GM12878 (cell line): Measurements from ENCODE around the gene WWC2. TPM values are rescaled to one million over a fixed set of nuclear protein-coding genes. Genes with fewer than 3 reads are reported as not detected.

Source experiments
- ATAC-seq: fragments of 200-7000 bp; cut with Tn5 transposase; 3 replicates; pipeline ENCODE4 v1.9.1; 2020; ENCODE audit warnings: mild to moderate bottlenecking, moderate library complexity
- BruUV-seq: library from RNA; stranded (reverse); fragments of 400-500 nt; replicated peaks from 2 replicates; lab custom pipeline; 2021; lab: Mats Ljungman, UMichigan
- CTCF ChIA-PET: fragments of 300-600 bp; sonication (Branson Sonifier 250); formaldehyde crosslinking; extraction: SDS; loops from one replicate; lab custom pipeline; 2021; ENCODE audit warnings: inconsistent platforms; lab: Yijun Ruan, JAX
- POLR2A ChIA-PET: fragments of 350-600 bp; formaldehyde crosslinking; extraction: SDS; loops from one replicate; lab custom pipeline; 2021; ENCODE audit warnings: inconsistent platforms; lab: Charles Lee
- RAD21 ChIA-PET: fragments of 300-600 bp; sonication (Branson Sonifier 250); formaldehyde crosslinking; loops from one replicate; lab custom pipeline; 2023; ENCODE audit warnings: antibody characterized with exemption; ENCODE audit not compliant: unreplicated experiment; lab: Charles Lee
- SMC1A ChIA-PET: fragments of 300-600 bp; sonication (Branson Sonifier 250); formaldehyde crosslinking; loops from one replicate; lab custom pipeline; 2023; ENCODE audit not compliant: unreplicated experiment, uncharacterized antibody; lab: Charles Lee
- DNase-seq: peaks from one replicate; pipeline ENCODE4 v3.0.0-alpha.2; 2011; ENCODE audit warnings: low read depth, low spot score
- FAIRE-seq: peaks from 3 replicates; lab custom pipeline; 2011; peaks lifted over from hg19 to GRCh38; lab: Jason Lieb, UNC
- H2AFZ ChIP-seq: 2 replicates; pipeline ENCODE4 v1.6.0; 2011; ENCODE audit warnings: low read depth, low read length, control low read depth; ENCODE audit not compliant: control insufficient read depth
- H3K27ac ChIP-seq: 2 replicates; pipeline ENCODE4 v1.5.1; 2011; ENCODE audit warnings: control low read depth; ENCODE audit not compliant: control insufficient read depth, insufficient read depth
- H3K27me3 ChIP-seq, 2 experiments: replicated peaks in 1 of 2; 2 replicates each; pipeline versions ENCODE4 v1.6.0 to v1.6.1; 2011; ENCODE audit warnings: low read length in 1 of 2; ENCODE audit not compliant: control insufficient read depth in 2 of 2, insufficient read depth in 2 of 2
- H3K36me3 ChIP-seq, 2 experiments: 2 replicates each; pipeline ENCODE4 v1.5.1; 2011; ENCODE audit warnings: low read length in 1 of 2; ENCODE audit not compliant: control insufficient read depth in 2 of 2, insufficient read depth in 2 of 2
- H3K4me1 ChIP-seq: 2 replicates; pipeline ENCODE4 v1.6.1; 2011; ENCODE audit warnings: mild to moderate bottlenecking, low read length, moderate library complexity, mixed read lengths; ENCODE audit not compliant: control insufficient read depth, insufficient read depth
- H3K4me2 ChIP-seq: 2 replicates; pipeline ENCODE4 v1.6.0; 2011; ENCODE audit warnings: control low read depth; ENCODE audit not compliant: control insufficient read depth, insufficient read depth
- H3K4me3 ChIP-seq: fragments of 200-600 bp; sonication (generic); 2 replicates; pipeline ENCODE4 v1.5.1; 2016
- H3K79me2 ChIP-seq: 2 replicates; pipeline ENCODE4 v1.6.0; 2011; ENCODE audit warnings: low read length; ENCODE audit not compliant: control insufficient read depth, insufficient read depth
- H3K9ac ChIP-seq: 2 replicates; pipeline ENCODE4 v1.8.0; 2011; ENCODE audit warnings: low read length, control low read depth, mixed read lengths; ENCODE audit not compliant: control insufficient read depth, insufficient read depth
- H3K9me3 ChIP-seq: replicated peaks from 3 replicates; pipeline ENCODE4 v1.5.1; 2011; ENCODE audit warnings: mild to moderate bottlenecking, low read length; ENCODE audit not compliant: control insufficient read depth, insufficient read depth
- H4K20me1 ChIP-seq: 2 replicates; pipeline ENCODE4 v1.6.0; 2011; ENCODE audit not compliant: control insufficient read depth, insufficient read depth
- BCL3 ChIP-seq: IDR thresholded peaks from 2 replicates; pipeline ENCODE4 v1.6.1; 2011; ENCODE audit warnings: borderline replicate concordance, low read depth, mild to moderate bottlenecking, moderate library complexity, low read length; ENCODE audit not compliant: insufficient read depth, poor library complexity, severe bottlenecking
- BHLHE40 ChIP-seq, 2 experiments: fragments of 450-650 bp in 1 of 2; IDR thresholded peaks; 2 replicates each; pipeline ENCODE4 v1.6.1; 2011 to 2017; ENCODE audit warnings: low read depth in 2 of 2, borderline replicate concordance in 1 of 2, improper control_type of control experiment in 1 of 2, low read length in 1 of 2, mild to moderate bottlenecking in 1 of 2
- EGR1 ChIP-seq, 2 experiments: IDR thresholded peaks; 1 replicate in 1 of 2; 2 replicates in 1 of 2; pipeline ENCODE4 v1.6.1; 2011 to 2012; ENCODE audit warnings: low read depth in 2 of 2, low read length in 2 of 2, borderline replicate concordance in 1 of 2, mild to moderate bottlenecking in 1 of 2, moderate library complexity in 1 of 2
- ELK1 ChIP-seq: IDR thresholded peaks from 2 replicates; pipeline ENCODE4 v1.6.1; 2012; ENCODE audit warnings: low read depth, low read length, improper control_type of control experiment
- FOXK2 ChIP-seq: fragments of 450-650 bp; IDR thresholded peaks from 2 replicates; pipeline ENCODE4 v1.6.1; 2017; ENCODE audit warnings: mild to moderate bottlenecking, moderate library complexity
- FOXM1 ChIP-seq: IDR thresholded peaks from 2 replicates; pipeline ENCODE4 v1.6.1; 2012; ENCODE audit warnings: low read depth, mild to moderate bottlenecking, inconsistent platforms, low read length, moderate library complexity
- IKZF1 ChIP-seq: fragments of 450-650 bp; conservative IDR thresholded peaks from 2 replicates; pipeline ENCODE4 v1.6.1; 2017; ENCODE audit warnings: antibody characterized with exemption, mild to moderate bottlenecking
- IKZF2 ChIP-seq, 2 experiments: fragments of 450-650 bp; IDR thresholded peaks; 2 replicates each; pipeline ENCODE4 v1.6.1; 2017; ENCODE audit warnings: mild to moderate bottlenecking in 2 of 2, moderate library complexity in 2 of 2
- MEF2B ChIP-seq: fragments of 450-650 bp; IDR thresholded peaks from 2 replicates; pipeline ENCODE4 v1.6.1; 2018; ENCODE audit warnings: mild to moderate bottlenecking, moderate library complexity; ENCODE audit not compliant: partially characterized antibody, poor library complexity, severe bottlenecking
- MYC ChIP-seq: IDR thresholded peaks from 2 replicates; pipeline ENCODE4 v1.6.1; 2011; ENCODE audit warnings: mild to moderate bottlenecking, low read length, moderate library complexity, inconsistent platforms; ENCODE audit not compliant: insufficient read depth, insufficient replicate concordance, insufficient read length, severe bottlenecking
- NR2C2 ChIP-seq: IDR thresholded peaks from 2 replicates; pipeline ENCODE4 v1.6.1; 2011; ENCODE audit warnings: borderline replicate concordance, low read depth; ENCODE audit not compliant: control insufficient read depth, insufficient read length
- POU2F2 ChIP-seq: IDR thresholded peaks from 3 replicates; pipeline ENCODE4 v1.6.1; 2011; ENCODE audit warnings: low read depth, mild to moderate bottlenecking, low read length, borderline replicate concordance
- RBBP5 ChIP-seq: fragments of 200-600 bp; sonication (generic); conservative IDR thresholded peaks from 2 replicates; pipeline ENCODE4 v1.6.1; 2016
- SMARCA5 ChIP-seq: fragments of 450-650 bp; IDR thresholded peaks from 2 replicates; pipeline ENCODE4 v1.6.1; 2017; ENCODE audit warnings: mild to moderate bottlenecking
- STAT1 ChIP-seq: fragments of 450-650 bp; conservative IDR thresholded peaks from 2 replicates; pipeline ENCODE4 v1.6.1; 2014; ENCODE audit warnings: antibody characterized with exemption, mild to moderate bottlenecking
- TCF3 ChIP-seq: IDR thresholded peaks from 2 replicates; pipeline ENCODE4 v1.6.1; 2012; ENCODE audit warnings: low read depth, mild to moderate bottlenecking, low read length, borderline replicate concordance; ENCODE audit not compliant: insufficient read depth
- ZNF274 ChIP-seq: IDR thresholded peaks from one replicate; pipeline ENCODE4 v1.8.0; 2011; ENCODE audit not compliant: insufficient read length, insufficient read depth
- WGBS: methylation state at CpG from one replicate; pipeline ENCODE4 v1.1.6; 2016; ENCODE audit warnings: low lambda C conversion rate; ENCODE audit not compliant: insufficient replicate concordance, insufficient coverage; ENCODE audit errors: missing lambda C conversion rate; 5-methylcytosine and 5-hydroxymethylcytosine counted together
- in situ Hi-C: fragments of 300-500 bp; cut with MboI; formaldehyde crosslinking; loops from 9 replicates; pipeline ENCODE4 v1.14.3; 2018; ENCODE audit warnings: mixed read lengths
- intact Hi-C: fragments of 100-400 bp; cut with micrococcal nuclease; formaldehyde crosslinking; loops from one replicate; pipeline ENCODE4 v1.14.2; 2022; ENCODE audit not compliant: unreplicated experiment
- polyA plus RNA-seq, 11 experiments: library from polyadenylated mRNA; depleted of rRNA in 4 of 11; unstranded in 6 of 11; stranded (reverse) in 5 of 11; fragments of >200 nt; fragmentation: Nextera tagmentation in 4 of 11; fragmentation: Illumina TruSeq in 1 of 11; extraction: Ambion mirVana in 4 of 11; extraction: Trizol in 1 of 11; gene quantifications; 1 replicate in 1 of 11; 2 replicates in 10 of 11; pipeline versions ENCODE4 v1.2.1 to v1.2.3, GENCODE V29; 2011 to 2016; ENCODE audit warnings: inconsistent platforms in 2 of 11, missing spikeins in 2 of 11, low read depth in 1 of 11
- total RNA-seq, 4 experiments: library from RNA; depleted of rRNA in 3 of 4; stranded (reverse); fragments of >200 nt in 3 of 4; fragmentation: Illumina TruSeq in 1 of 4; extraction: Trizol in 1 of 4; gene quantifications; 2 replicates each; pipeline versions ENCODE4 v1.2.1 to v1.2.3, GENCODE V29; 2013 to 2021

The WWC2 gene
- total and polyA plus RNA-seq, 10 of the 15 experiments (the other 5 are each of a cell fraction or from before 2014, with no cell fraction given): 0.02 to 0.72 (median 0.06) TPM; not detected in 3

- in situ Hi-C loops: no loop called here
These were observed 660 bp downstream of the WWC2 start for GRCh38 chr4:183099537-183100297.

More at GRCh38 chr4:183099537-183100297, 660 bp downstream of the WWC2 start:
- H3K4me3 ChIP-seq: no peak overlapping the region
- no peak overlapping the region for H2AFZ ChIP-seq
- CTCF ChIA-PET: interaction anchor here (0.8 kb wide), 1 partner anchor 156 kb away, joined by 3 read pairs; no protein-coding TSS in a partner anchor
- no peaks in the 10 kb centered on the region for H3K79me2 ChIP-seq
- peak overlapping the region; percentile 66; the same call in 1 of the 2 replicates for H3K4me2 ChIP-seq
- no peak for ATAC-seq
- RAD21 ChIA-PET: no interaction called here
- WGBS: 34% methylated on average over 33 of the region's 73 CpGs
- no peaks in the 10 kb centered on the region for H3K36me3 ChIP-seq
- no peaks in the 10 kb centered on the region for H3K4me1 ChIP-seq
- DNase-seq: no peak
- no peak overlapping the region for H3K9ac ChIP-seq
- TF ChIP-seq ELK1: no peak
- TF ChIP-seq MYC: no peak
- no peak for TF ChIP-seq BHLHE40 (IDR thresholded peaks at IDR 0.05; ENCODE audit: borderline replicate concordance in 1 of 2, low read depth in 2 of 2, low read length in 1 of 2)
- TF ChIP-seq BCL3: no peak
- no peak for TF ChIP-seq RBBP5
- no peak for TF ChIP-seq FOXM1
- no peak for TF ChIP-seq NR2C2
- TF ChIP-seq ZNF274: no peak
- TF ChIP-seq SMARCA5: no peak
- no peak for TF ChIP-seq POU2F2
- no peak for TF ChIP-seq EGR1 (IDR thresholded peaks at IDR 0.05; ENCODE audit: borderline replicate concordance in 1 of 2, low read depth in 2 of 2, low read length in 2 of 2)
- TF ChIP-seq IKZF1: no peak
- no peak for TF ChIP-seq FOXK2
- TF ChIP-seq IKZF2 (IDR thresholded peaks at IDR 0.05): no peak
- TF ChIP-seq TCF3: no peak
- TF ChIP-seq STAT1: no peak
- no peak for TF ChIP-seq MEF2B
- no peak for FAIRE-seq
- H4K20me1 ChIP-seq: no peaks in the 10 kb centered on the region
- POLR2A ChIA-PET: no interaction called here
- SMC1A ChIA-PET: no interaction called here
- H3K27ac ChIP-seq: no peak overlapping the region
- peaks cover 5 to 15% of the 10 kb centered on the region in 2 experiments for H3K27me3 ChIP-seq
- no peaks in the 10 kb centered on the region; the same call in 2 of the 3 replicates for H3K9me3 ChIP-seq
- intact Hi-C loops: no loop called here
- no TSS peak for BruUV-seq
